Transverse colon (tissue), 4 donors: ENCODE measurements around the gene ACOX2. TPM values are rescaled to one million over a fixed set of nuclear protein-coding genes. Genes with fewer than 3 reads are reported as not detected.

Experiments used
- DNase-seq: peaks from one replicate; pipeline ENCODE4 v3.0.0-alpha.2; 2019
- H3K27ac ChIP-seq, 4 donors: fragments of 200-600 bp; sonication (generic); 2 replicates each; pipeline ENCODE4 v1.5.1; 2016 to 2018; ENCODE audit warnings: inconsistent platforms in 4 of 4
- H3K27me3 ChIP-seq: fragments of 200-600 bp; sonication (generic); 2 replicates; pipeline ENCODE4 v1.5.1; 2017; ENCODE audit warnings: inconsistent platforms
- H3K36me3 ChIP-seq, 4 donors: fragments of 200-600 bp; sonication (generic); 2 replicates each; pipeline ENCODE4 v1.5.1; 2017 to 2019; ENCODE audit warnings: inconsistent platforms in 4 of 4
- H3K4me1 ChIP-seq, 4 donors: fragments of 200-600 bp; sonication (generic); 2 replicates each; pipeline ENCODE4 v1.5.1; 2017 to 2020; ENCODE audit warnings: inconsistent platforms in 4 of 4
- H3K4me3 ChIP-seq, 4 donors: fragments of 200-600 bp; sonication (generic); 1 replicate in 1 of 4; 2 replicates in 3 of 4; pipeline versions ENCODE4 v1.5.1 to v1.6.1; 2017 to 2019; ENCODE audit warnings: inconsistent platforms in 4 of 4
- H3K9me3 ChIP-seq, 2 donors: fragments of 200-600 bp; sonication (generic); 2 replicates each; pipeline ENCODE4 v1.5.1; 2017 to 2019; ENCODE audit warnings: inconsistent platforms in 2 of 2
- EP300 ChIP-seq: sonication (generic); formaldehyde crosslinking; IDR thresholded peaks from one replicate; pipeline ENCODE4 v1.6.1; 2017; ENCODE audit warnings: antibody characterized with exemption, low read depth
- POLR2A ChIP-seq: fragments of 450-650 bp; IDR thresholded peaks from one replicate; pipeline ENCODE4 v1.6.1; 2016; ENCODE audit warnings: antibody characterized with exemption, mild to moderate bottlenecking, moderate library complexity
- POLR2AphosphoS5 ChIP-seq, 3 donors: sonication (generic); formaldehyde crosslinking; IDR thresholded peaks; one replicate each; pipeline ENCODE4 v1.6.1; 2016; ENCODE audit warnings: antibody characterized with exemption in 3 of 3
- WGBS, 2 donors: methylation state at CpG; one replicate each; pipeline ENCODE4 v1.1.5; 2018; ENCODE audit warnings: low coverage in 1 of 2; 5-methylcytosine and 5-hydroxymethylcytosine counted together
- in situ Hi-C, 4 donors: fragments of 200-750 bp; cut with MboI; loops; one replicate each; pipeline versions ENCODE4 v1.15.0 to v1.15.1; 2017; ENCODE audit warnings: low sequenced_read_pairs in 3 of 4, low pct_ligation_motif_present in 1 of 4, low pct_unique_long_range_greater_than_20kb in 1 of 4
- intact Hi-C: fragments of 100-400 bp; cut with DNase I; formaldehyde crosslinking; loops from one replicate; pipeline ENCODE4 v1.15.1; 2023; ENCODE audit warnings: low total_unique reads
- total RNA-seq, 4 donors: library from RNA; depleted of rRNA; stranded (reverse); fragments of >200 nt; gene quantifications; one replicate each; pipeline ENCODE4 v1.1.0, GENCODE V29; 2016
- TF ChIP-seq, protein P1 (sequence below), 5 experiments: fragments of 200-600 bp in 3 of 5; fragments of 450-650 bp in 2 of 5; sonication (generic) in 3 of 5; IDR thresholded peaks; 1 replicate in 2 of 5; 2 replicates in 3 of 5; pipeline ENCODE4 v1.5.1; 2016 to 2017; ENCODE audit warnings: antibody characterized with exemption in 5 of 5, inconsistent platforms in 3 of 5, mild to moderate bottlenecking in 2 of 5, moderate library complexity in 1 of 5

Gene ACOX2
- total RNA-seq, 4 donors from 2014 or later: 28.3 to 125 (median 37.9) TPM

DNA sequence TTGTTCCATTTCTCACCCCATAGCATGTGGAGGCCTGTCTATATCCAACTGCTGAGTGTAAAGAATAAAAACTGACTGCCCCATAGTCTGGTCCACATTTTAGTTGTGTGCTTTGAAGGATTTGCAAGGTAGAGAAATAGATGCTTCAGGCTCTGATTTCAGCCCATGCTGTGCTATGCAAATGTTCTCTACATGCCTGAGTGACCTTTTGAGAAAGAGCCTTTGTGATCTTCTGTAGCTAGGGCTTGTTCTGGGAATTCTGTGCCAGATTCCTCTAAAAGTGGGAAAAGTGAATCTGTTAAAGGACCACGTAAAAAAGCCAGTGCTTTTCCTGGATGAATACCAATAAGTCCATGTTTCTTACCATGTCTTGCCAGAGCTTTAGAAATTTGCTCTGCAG lies 39.9 kb downstream of the ACOX2 start:
- H3K36me3 ChIP-seq: peaks cover 0 to 13% (median 6%) of the 10 kb centered on the region in 4 donors
- 48 to 60% methylated on average over 1 of the region's 1 CpG for WGBS, 2 donors
- intact Hi-C loops: no loop called here
- H3K9me3 ChIP-seq: no peaks in the 10 kb centered on the region
- no peak for DNase-seq
- no peaks in the 10 kb centered on the region for H3K27me3 ChIP-seq
- no peak overlapping the region for H3K4me3 ChIP-seq
- TF ChIP-seq EP300 (no peak), POLR2A (no peak)
- TF ChIP-seq, protein P1, sequence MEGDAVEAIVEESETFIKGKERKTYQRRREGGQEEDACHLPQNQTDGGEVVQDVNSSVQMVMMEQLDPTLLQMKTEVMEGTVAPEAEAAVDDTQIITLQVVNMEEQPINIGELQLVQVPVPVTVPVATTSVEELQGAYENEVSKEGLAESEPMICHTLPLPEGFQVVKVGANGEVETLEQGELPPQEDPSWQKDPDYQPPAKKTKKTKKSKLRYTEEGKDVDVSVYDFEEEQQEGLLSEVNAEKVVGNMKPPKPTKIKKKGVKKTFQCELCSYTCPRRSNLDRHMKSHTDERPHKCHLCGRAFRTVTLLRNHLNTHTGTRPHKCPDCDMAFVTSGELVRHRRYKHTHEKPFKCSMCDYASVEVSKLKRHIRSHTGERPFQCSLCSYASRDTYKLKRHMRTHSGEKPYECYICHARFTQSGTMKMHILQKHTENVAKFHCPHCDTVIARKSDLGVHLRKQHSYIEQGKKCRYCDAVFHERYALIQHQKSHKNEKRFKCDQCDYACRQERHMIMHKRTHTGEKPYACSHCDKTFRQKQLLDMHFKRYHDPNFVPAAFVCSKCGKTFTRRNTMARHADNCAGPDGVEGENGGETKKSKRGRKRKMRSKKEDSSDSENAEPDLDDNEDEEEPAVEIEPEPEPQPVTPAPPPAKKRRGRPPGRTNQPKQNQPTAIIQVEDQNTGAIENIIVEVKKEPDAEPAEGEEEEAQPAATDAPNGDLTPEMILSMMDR (IDR thresholded peaks at IDR 0.05): no peak
- in situ Hi-C loops: loop anchor here in 1 of 4 donors (10.0 kb wide), 1 partner anchor 162 kb away; the partner anchor contains the start of gene PXK
- H3K4me1 ChIP-seq: peaks cover 13 to 48% (median 25%) of the 10 kb centered on the region in 4 donors
- H3K27ac ChIP-seq: no peak overlapping the region

GRCh38 chr3:58496206-58496857 lies 40.7 kb downstream of the ACOX2 start:
- H3K9me3 ChIP-seq: no peaks in the 10 kb centered on the region
- 88 to 93% methylated on average over 5 of the region's 5 CpGs for WGBS, 2 donors
- in situ Hi-C loops (loop anchor here in 1 of 4 donors (10.0 kb wide), 1 partner anchor 162 kb away; the partner anchor contains the start of gene PXK), intact Hi-C loops (no loop called here)
- H3K4me3 ChIP-seq: no peak overlapping the region
- TF ChIP-seq, protein P1 (IDR thresholded peaks at IDR 0.05): no peak
- no peak for TF ChIP-seq EP300
- TF ChIP-seq POLR2AphosphoS5 (IDR thresholded peaks at IDR 0.05): no peak
- TF ChIP-seq POLR2A: no peak
- peaks cover 13 to 50% (median 26%) of the 10 kb centered on the region in 4 donors for H3K4me1 ChIP-seq
- H3K36me3 ChIP-seq: peaks cover 0 to 8% (median 3%) of the 10 kb centered on the region in 4 donors
- no peak for DNase-seq
- no peaks in the 10 kb centered on the region for H3K27me3 ChIP-seq
- H3K27ac ChIP-seq: no peak overlapping the region

- TF ChIP-seq, protein P1 (IDR thresholded peaks at IDR 0.05): no peak
- TF ChIP-seq POLR2AphosphoS5 (IDR thresholded peaks at IDR 0.05) (no peak), POLR2A (no peak), EP300 (no peak)
- no peak for DNase-seq
- Histone ChIP-seq H3K36me3 (peaks cover 0 to 4% (median 0%) of the 10 kb centered on the region in 4 donors), H3K27me3 (no peaks in the 10 kb centered on the region), H3K27ac (no peak overlapping the region), H3K4me3 (no peak overlapping the region), H3K4me1 (peaks cover 16 to 54% (median 29%) of the 10 kb centered on the region in 4 donors), H3K9me3 (no peaks in the 10 kb centered on the region)
- in situ Hi-C loops: loop anchor here in 1 of 4 donors (10.0 kb wide), 1 partner anchor 160 kb away; the partner anchor contains the start of gene PXK
- intact Hi-C loops: no loop called here
- WGBS, 2 donors: 69 to 77% methylated on average over 3 of the region's 3 CpGs
Measured at GRCh38 chr3:58495101-58495500, 41.9 kb downstream of the ACOX2 start.

DNA sequence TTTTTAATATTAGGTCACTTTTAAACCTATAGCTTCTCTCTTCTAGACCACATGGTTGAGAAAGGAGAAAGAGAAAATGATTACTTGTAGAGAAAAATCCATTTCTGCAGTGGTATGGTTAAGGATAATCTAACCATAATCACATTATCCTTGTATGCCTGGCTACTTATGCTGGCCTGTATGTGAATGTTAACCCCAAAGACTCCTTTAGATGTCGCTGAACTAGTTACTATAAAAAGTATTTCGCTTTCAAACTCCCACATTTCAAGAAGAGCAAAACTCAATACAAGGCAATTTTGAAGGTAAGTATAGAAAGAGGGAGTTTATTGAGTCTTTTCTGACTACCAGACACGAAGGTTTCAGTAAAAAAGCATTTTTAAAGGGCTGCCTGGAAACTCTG lies 42.9 kb downstream of the ACOX2 start:
- Histone ChIP-seq H3K27me3 (no peaks in the 10 kb centered on the region), H3K4me3 (no peak overlapping the region), H3K4me1 (peaks cover 16 to 54% (median 29%) of the 10 kb centered on the region in 4 donors), H3K36me3 (no peaks in the 10 kb centered on the region), H3K27ac (no peak overlapping the region), H3K9me3 (no peaks in the 10 kb centered on the region)
- in situ Hi-C loops: loop anchor here in 1 of 4 donors (10.0 kb wide), 1 partner anchor 159 kb away; the partner anchor contains the start of gene PXK
- intact Hi-C loops: no loop called here
- TF ChIP-seq, protein P1 (IDR thresholded peaks at IDR 0.05): no peak
- TF ChIP-seq EP300: no peak
- no peak for TF ChIP-seq POLR2A
- no peak for DNase-seq
- 59 to 60% methylated on average over 3 of the region's 3 CpGs for WGBS, 2 donors
